Calu3 (cell line): ENCODE data around the gene FBXW11. TPM values are rescaled to one million over a fixed set of nuclear protein-coding genes. Genes with fewer than 3 reads are reported as not detected.
A peak's percentile ranks its signal among the peaks of the same experiment; 100 is the strongest.

ENCODE experiments used
- BruUV-seq: library from RNA; stranded (reverse); fragments of 400-500 nt; replicated peaks from 2 replicates; lab custom pipeline; 2021; lab: Mats Ljungman, UMichigan
- CTCF ChIA-PET: fragments of 300-600 bp; sonication (Branson Sonifier 250); formaldehyde crosslinking; loops from one replicate; lab custom pipeline; 2022; ENCODE audit warnings: antibody characterized with exemption; lab: Charles Lee
- DNase-seq: peaks from one replicate; pipeline ENCODE4 v3.0.0; 2022
- H3K27ac Mint-ChIP-seq: one replicate; pipeline ENCODE4 v1.8.0; 2022; ENCODE audit warnings: mixed read lengths; ENCODE audit not compliant: unreplicated experiment
- H3K27me3 Mint-ChIP-seq: one replicate; pipeline ENCODE4 v1.8.0; 2022; ENCODE audit warnings: mixed read lengths; ENCODE audit not compliant: unreplicated experiment
- H3K36me3 Mint-ChIP-seq: one replicate; pipeline ENCODE4 v1.8.0; 2022; ENCODE audit warnings: mild to moderate bottlenecking, moderate library complexity, mixed read lengths; ENCODE audit not compliant: insufficient read depth, unreplicated experiment
- H3K4me1 Mint-ChIP-seq: one replicate; pipeline ENCODE4 v1.8.0; 2022; ENCODE audit warnings: mild to moderate bottlenecking, low read depth, mixed read lengths; ENCODE audit not compliant: unreplicated experiment
- H3K4me3 Mint-ChIP-seq: one replicate; pipeline ENCODE4 v1.8.0; 2022; ENCODE audit warnings: mild to moderate bottlenecking, low read depth, moderate library complexity, mixed read lengths; ENCODE audit not compliant: unreplicated experiment
- H3K9me3 Mint-ChIP-seq: one replicate; pipeline ENCODE4 v1.8.0; 2022; ENCODE audit warnings: low read depth, mixed read lengths; ENCODE audit not compliant: unreplicated experiment
- intact Hi-C: fragments of 100-400 bp; cut with micrococcal nuclease; formaldehyde crosslinking; loops from one replicate; pipeline ENCODE4 v1.10.0; 2022; ENCODE audit not compliant: unreplicated experiment
- total RNA-seq: library from RNA; stranded (reverse); gene quantifications from 2 replicates; pipeline ENCODE4 v1.2.3, GENCODE V29; 2022
- TF ChIP-seq, protein P1 (sequence below): fragments of 200-600 bp; IDR thresholded peaks from one replicate; pipeline ENCODE4 v1.8.0; 2022; ENCODE audit warnings: antibody characterized with exemption; ENCODE audit not compliant: unreplicated experiment

Gene FBXW11
- total RNA-seq, 1 experiment from 2014 or later, result 63.3 TPM

DNA sequence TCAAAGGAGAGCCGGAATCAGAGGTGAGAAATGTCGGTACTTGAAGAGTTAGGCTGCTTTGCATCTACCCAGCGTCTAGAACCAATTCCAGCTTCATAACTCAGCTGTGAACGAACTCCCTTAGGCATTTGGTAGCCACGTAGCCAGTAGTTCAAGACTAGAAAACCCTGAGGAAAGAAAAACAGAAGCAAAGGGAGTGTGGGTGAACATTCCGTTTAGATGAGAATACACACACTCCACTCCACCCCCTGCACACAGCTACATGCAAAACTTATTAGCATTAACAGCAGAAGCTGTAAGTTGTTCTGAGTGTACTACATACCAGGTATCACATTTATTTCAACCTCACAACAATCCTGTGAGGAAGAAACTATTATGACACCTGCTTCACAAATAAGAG, 142.5 kb downstream of the FBXW11 start:
- CTCF ChIA-PET, result interaction anchor here (0.5 kb wide), 1 partner anchor 70 kb away, joined by 3 read pairs; no protein-coding TSS in a partner anchor
- H3K9me3 Mint-ChIP-seq, result no peaks in the 10 kb centered on the region
- no TSS peak for BruUV-seq
- H3K4me1 Mint-ChIP-seq, result no peaks in the 10 kb centered on the region
- H3K4me3 Mint-ChIP-seq, result no peak overlapping the region
- H3K27me3 Mint-ChIP-seq, result no peaks in the 10 kb centered on the region
- TF ChIP-seq, protein P1, sequence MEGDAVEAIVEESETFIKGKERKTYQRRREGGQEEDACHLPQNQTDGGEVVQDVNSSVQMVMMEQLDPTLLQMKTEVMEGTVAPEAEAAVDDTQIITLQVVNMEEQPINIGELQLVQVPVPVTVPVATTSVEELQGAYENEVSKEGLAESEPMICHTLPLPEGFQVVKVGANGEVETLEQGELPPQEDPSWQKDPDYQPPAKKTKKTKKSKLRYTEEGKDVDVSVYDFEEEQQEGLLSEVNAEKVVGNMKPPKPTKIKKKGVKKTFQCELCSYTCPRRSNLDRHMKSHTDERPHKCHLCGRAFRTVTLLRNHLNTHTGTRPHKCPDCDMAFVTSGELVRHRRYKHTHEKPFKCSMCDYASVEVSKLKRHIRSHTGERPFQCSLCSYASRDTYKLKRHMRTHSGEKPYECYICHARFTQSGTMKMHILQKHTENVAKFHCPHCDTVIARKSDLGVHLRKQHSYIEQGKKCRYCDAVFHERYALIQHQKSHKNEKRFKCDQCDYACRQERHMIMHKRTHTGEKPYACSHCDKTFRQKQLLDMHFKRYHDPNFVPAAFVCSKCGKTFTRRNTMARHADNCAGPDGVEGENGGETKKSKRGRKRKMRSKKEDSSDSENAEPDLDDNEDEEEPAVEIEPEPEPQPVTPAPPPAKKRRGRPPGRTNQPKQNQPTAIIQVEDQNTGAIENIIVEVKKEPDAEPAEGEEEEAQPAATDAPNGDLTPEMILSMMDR, result no peak
- peaks cover 6% of the 10 kb centered on the region for H3K36me3 Mint-ChIP-seq
- no peak for DNase-seq
- intact Hi-C loops, result no loop called here
- no peak overlapping the region for H3K27ac Mint-ChIP-seq

DNA sequence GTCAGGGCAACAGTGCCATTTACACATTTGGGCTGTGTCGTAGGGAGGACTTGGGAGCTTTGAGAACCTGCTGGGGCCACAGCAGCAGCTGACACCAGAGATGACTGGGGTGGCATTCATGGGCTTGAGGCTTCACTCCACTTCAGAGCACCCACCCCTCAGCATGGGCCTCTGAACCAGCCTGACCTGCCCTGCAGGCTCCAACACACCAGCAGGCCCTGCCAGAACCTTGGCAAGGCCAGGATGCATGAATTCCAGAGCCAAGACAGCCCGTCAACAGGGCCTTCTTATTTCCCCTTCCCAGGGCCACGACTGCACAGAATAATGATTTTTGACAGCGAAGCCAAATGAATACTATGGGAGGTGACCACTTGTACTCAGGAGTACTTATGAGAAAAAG, 143.8 kb downstream of the FBXW11 start:
- no peaks in the 10 kb centered on the region for H3K36me3 Mint-ChIP-seq
- DNase-seq, result no peak
- no peak overlapping the region for H3K4me3 Mint-ChIP-seq
- TF ChIP-seq, protein P1, result no peak
- TSS peak; percentile 10 for BruUV-seq
- no peak overlapping the region for H3K27ac Mint-ChIP-seq
- H3K4me1 Mint-ChIP-seq, result no peaks in the 10 kb centered on the region
- intact Hi-C loops, result no loop called here
- no peaks in the 10 kb centered on the region for H3K9me3 Mint-ChIP-seq
- CTCF ChIA-PET, result interaction anchor here (0.6 kb wide), 1 partner anchor 1070 kb away, joined by 3 read pairs; no protein-coding TSS in a partner anchor
- H3K27me3 Mint-ChIP-seq, result no peaks in the 10 kb centered on the region

GRCh38 chr5:171861381-171861780, 145.1 kb downstream of the FBXW11 start:
- H3K27ac Mint-ChIP-seq, result no peak overlapping the region
- CTCF ChIA-PET, result no interaction called here

GRCh38 chr5:171858303-171858702, 148.1 kb downstream of the FBXW11 start:
- CTCF ChIA-PET, result no interaction called here
- H3K4me3 Mint-ChIP-seq, result no peak overlapping the region

More at GRCh38 chr5:171861381-171861780, 145.1 kb downstream of the FBXW11 start:
- no peaks in the 10 kb centered on the region for H3K9me3 Mint-ChIP-seq
- H3K27me3 Mint-ChIP-seq, result no peaks in the 10 kb centered on the region
- TF ChIP-seq, protein P1, result no peak
- no peak overlapping the region for H3K4me3 Mint-ChIP-seq
- H3K4me1 Mint-ChIP-seq, result no peaks in the 10 kb centered on the region
- no TSS peak for BruUV-seq
- DNase-seq, result no peak
- intact Hi-C loops, result no loop called here
- H3K36me3 Mint-ChIP-seq, result no peaks in the 10 kb centered on the region

More at GRCh38 chr5:171858303-171858702, 148.1 kb downstream of the FBXW11 start:
- H3K36me3 Mint-ChIP-seq, result peaks cover 9% of the 10 kb centered on the region
- no peaks in the 10 kb centered on the region for H3K4me1 Mint-ChIP-seq
- intact Hi-C loops, result no loop called here
- no peaks in the 10 kb centered on the region for H3K27me3 Mint-ChIP-seq
- TF ChIP-seq, protein P1, result peak; percentile 25
- no peak for DNase-seq
- no peaks in the 10 kb centered on the region for H3K9me3 Mint-ChIP-seq
- H3K27ac Mint-ChIP-seq, result no peak overlapping the region
- BruUV-seq, result no TSS peak
